WTC11 (cell line): ENCODE data around the gene WDR90. TPM values are rescaled to one million over a fixed set of nuclear protein-coding genes. Genes with fewer than 3 reads are reported as not detected.

ENCODE experiments used
- ATAC-seq: fragments of 200-7000 bp; cut with Tn5 transposase; 2 replicates; pipeline ENCODE4 v1.10.0; 2021; ENCODE audit warnings: mild to moderate bottlenecking, moderate library complexity
- CTCF ChIA-PET: fragments of 300-600 bp; sonication (Branson Sonifier 250); formaldehyde crosslinking; loops from one replicate; lab custom pipeline; 2021; ENCODE audit warnings: antibody characterized with exemption; lab: Charles Lee
- POLR2A ChIA-PET: fragments of 350-600 bp; sonication (Branson Sonifier 250); formaldehyde crosslinking; loops from one replicate; lab custom pipeline; 2021; ENCODE audit warnings: antibody characterized with exemption; lab: Charles Lee
- DNase-seq: peaks from one replicate; pipeline ENCODE4 v3.0.0; 2021; ENCODE audit warnings: low spot score
- H3K27ac Mint-ChIP-seq: 2 replicates; pipeline ENCODE4 v1.8.0; 2021; ENCODE audit warnings: mixed read lengths
- H3K27me3 Mint-ChIP-seq: 2 replicates; pipeline ENCODE4 v1.8.0; 2021; ENCODE audit warnings: low read depth, mild to moderate bottlenecking, moderate library complexity, mixed read lengths
- H3K36me3 Mint-ChIP-seq: 2 replicates; pipeline ENCODE4 v1.8.0; 2021; ENCODE audit warnings: mixed read lengths
- H3K4me1 Mint-ChIP-seq: 2 replicates; pipeline ENCODE4 v1.8.0; 2022; ENCODE audit warnings: mixed read lengths
- H3K4me3 Mint-ChIP-seq: 2 replicates; pipeline ENCODE4 v1.8.0; 2021; ENCODE audit warnings: mild to moderate bottlenecking, moderate library complexity, mixed read lengths
- H3K9me3 Mint-ChIP-seq: 2 replicates; pipeline ENCODE4 v1.8.0; 2021; ENCODE audit warnings: mixed read lengths
- ATF2 ChIP-seq: sonication (generic); formaldehyde crosslinking; IDR thresholded peaks from 2 replicates; pipeline ENCODE4 v1.8.1; 2022; ENCODE audit warnings: low read depth, missing genetic modification reagents, borderline replicate concordance
- CREM ChIP-seq: sonication (generic); formaldehyde crosslinking; IDR thresholded peaks from 2 replicates; pipeline ENCODE4 v1.8.1; 2022; ENCODE audit warnings: mild to moderate bottlenecking, missing genetic modification reagents, moderate library complexity
- ERG ChIP-seq: fragments of 250-450 bp; sonication (Bioruptor Pico); IDR thresholded peaks from 2 replicates; pipeline ENCODE4 v1.8.0; 2021; ENCODE audit warnings: mild to moderate bottlenecking
- HMGA2 ChIP-seq: fragments of 250-450 bp; sonication (Bioruptor Pico); IDR thresholded peaks from 2 replicates; pipeline ENCODE4 v1.4.0; 2021; ENCODE audit warnings: mild to moderate bottlenecking, moderate library complexity
- HMGXB4 ChIP-seq: sonication (generic); formaldehyde crosslinking; IDR thresholded peaks from 2 replicates; pipeline ENCODE4 v1.8.1; 2023; ENCODE audit warnings: mild to moderate bottlenecking, moderate library complexity, missing genetic modification reagents
- PRDM15 ChIP-seq: sonication (generic); formaldehyde crosslinking; IDR thresholded peaks from 2 replicates; pipeline ENCODE4 v1.8.0; 2022; ENCODE audit warnings: missing genetic modification reagents
- RORB ChIP-seq: fragments of 250-450 bp; sonication (Bioruptor Pico); IDR thresholded peaks from 2 replicates; pipeline ENCODE4 v1.9.0; 2021; ENCODE audit warnings: mild to moderate bottlenecking
- TEAD4 ChIP-seq: sonication (generic); formaldehyde crosslinking; IDR thresholded peaks from 2 replicates; pipeline ENCODE4 v1.8.0; 2022; ENCODE audit warnings: mild to moderate bottlenecking, missing genetic modification reagents
- ZNF121 ChIP-seq: sonication (generic); formaldehyde crosslinking; IDR thresholded peaks from 2 replicates; pipeline ENCODE4 v1.8.0; 2023; ENCODE audit warnings: missing genetic modification reagents
- ZNF263 ChIP-seq: sonication (generic); formaldehyde crosslinking; IDR thresholded peaks from 2 replicates; pipeline ENCODE4 v1.8.1; 2022; ENCODE audit warnings: low read depth, mild to moderate bottlenecking, moderate library complexity, missing genetic modification reagents
- ZNF396 ChIP-seq: fragments of 250-450 bp; sonication (Bioruptor Pico); IDR thresholded peaks from 2 replicates; pipeline ENCODE4 v1.8.0; 2021; ENCODE audit warnings: mild to moderate bottlenecking, moderate library complexity, borderline replicate concordance
- ZNF423 ChIP-seq: fragments of 250-450 bp; sonication (Bioruptor Pico); IDR thresholded peaks from 2 replicates; pipeline ENCODE4 v2.1.2; 2022; ENCODE audit warnings: mild to moderate bottlenecking, moderate library complexity
- total RNA-seq: library from RNA; stranded (reverse); gene quantifications from 3 replicates; pipeline ENCODE4 v1.2.3, GENCODE V29; 2021
- TF ChIP-seq, protein P1 (sequence below): sonication (generic); formaldehyde crosslinking; IDR thresholded peaks from 2 replicates; pipeline ENCODE4 v1.8.0; 2023; ENCODE audit warnings: mild to moderate bottlenecking, missing genetic modification reagents

The WDR90 gene
- total RNA-seq, 1 experiment from 2014 or later = 75.8 TPM

- no peaks in the 10 kb centered on the region for H3K9me3 Mint-ChIP-seq
- H3K36me3 Mint-ChIP-seq = no peaks in the 10 kb centered on the region
- TF ChIP-seq, protein P1, sequence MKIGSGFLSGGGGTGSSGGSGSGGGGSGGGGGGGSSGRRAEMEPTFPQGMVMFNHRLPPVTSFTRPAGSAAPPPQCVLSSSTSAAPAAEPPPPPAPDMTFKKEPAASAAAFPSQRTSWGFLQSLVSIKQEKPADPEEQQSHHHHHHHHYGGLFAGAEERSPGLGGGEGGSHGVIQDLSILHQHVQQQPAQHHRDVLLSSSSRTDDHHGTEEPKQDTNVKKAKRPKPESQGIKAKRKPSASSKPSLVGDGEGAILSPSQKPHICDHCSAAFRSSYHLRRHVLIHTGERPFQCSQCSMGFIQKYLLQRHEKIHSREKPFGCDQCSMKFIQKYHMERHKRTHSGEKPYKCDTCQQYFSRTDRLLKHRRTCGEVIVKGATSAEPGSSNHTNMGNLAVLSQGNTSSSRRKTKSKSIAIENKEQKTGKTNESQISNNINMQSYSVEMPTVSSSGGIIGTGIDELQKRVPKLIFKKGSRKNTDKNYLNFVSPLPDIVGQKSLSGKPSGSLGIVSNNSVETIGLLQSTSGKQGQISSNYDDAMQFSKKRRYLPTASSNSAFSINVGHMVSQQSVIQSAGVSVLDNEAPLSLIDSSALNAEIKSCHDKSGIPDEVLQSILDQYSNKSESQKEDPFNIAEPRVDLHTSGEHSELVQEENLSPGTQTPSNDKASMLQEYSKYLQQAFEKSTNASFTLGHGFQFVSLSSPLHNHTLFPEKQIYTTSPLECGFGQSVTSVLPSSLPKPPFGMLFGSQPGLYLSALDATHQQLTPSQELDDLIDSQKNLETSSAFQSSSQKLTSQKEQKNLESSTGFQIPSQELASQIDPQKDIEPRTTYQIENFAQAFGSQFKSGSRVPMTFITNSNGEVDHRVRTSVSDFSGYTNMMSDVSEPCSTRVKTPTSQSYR (CRISPR knock-in tag) = no peak
- TF ChIP-seq CREM (CRISPR knock-in tag) (no peak), HMGA2 (CRISPR knock-in tag) (no peak), ERG (no peak), RORB (no peak), HMGXB4 (CRISPR knock-in tag) (0 out of 2 replicates have a peak, but pooled peaks have one; percentile 24), ATF2 (CRISPR knock-in tag) (no peak), ZNF396 (CRISPR knock-in tag) (no peak), PRDM15 (CRISPR knock-in tag) (no peak), ZNF423 (no peak), ZNF121 (CRISPR knock-in tag) (no peak), TEAD4 (CRISPR knock-in tag) (no peak), ZNF263 (CRISPR knock-in tag) (0 out of 2 replicates have a peak, but pooled peaks have one; percentile 23)
- peaks cover 22% of the 10 kb centered on the region for H3K4me1 Mint-ChIP-seq
- POLR2A ChIA-PET = no interaction called here
- peaks cover 4% of the 10 kb centered on the region; the same call in 1 of the 2 replicates for H3K27me3 Mint-ChIP-seq
- no peak overlapping the region for H3K27ac Mint-ChIP-seq
- DNase-seq (no peak), ATAC-seq (no peak)
- CTCF ChIA-PET = no interaction called here
- no peak overlapping the region for H3K4me3 Mint-ChIP-seq
Observed at GRCh38 chr16:632486-633335, 16.5 kb upstream of the WDR90 start.
